CD14-positive monocyte (primary cell): ENCODE data around the gene PSMD5. TPM values are rescaled to one million over a fixed set of nuclear protein-coding genes. Genes with fewer than 3 reads are reported as not detected.

Source experiments
- DNase-seq, 3 donors: peaks; one replicate each; pipeline ENCODE4 v3.0.0-alpha.2; 2011 to 2022
- H2AFZ ChIP-seq: 2 replicates; pipeline ENCODE4 v1.6.0; 2012; ENCODE audit warnings: mild to moderate bottlenecking, low read depth, low read length, inconsistent platforms; ENCODE audit not compliant: insufficient read depth, poor library complexity, severe bottlenecking
- H3K27ac ChIP-seq, 2 donors: 1 replicate in 1 of 2; 2 replicates in 1 of 2; pipeline ENCODE4 v1.5.1; 2012 to 2013; ENCODE audit warnings: low read length in 2 of 2, control low read depth in 1 of 2, inconsistent platforms in 1 of 2, low read depth in 1 of 2, mild to moderate bottlenecking in 1 of 2
- H3K27me3 ChIP-seq, 2 donors: one replicate each; pipeline versions ENCODE4 v1.6.0 to v1.6.1; 2011 to 2013; ENCODE audit warnings: low read length in 2 of 2; ENCODE audit not compliant: control insufficient read depth in 2 of 2, insufficient read depth in 2 of 2
- H3K36me3 ChIP-seq, 2 donors: replicated peaks in 1 of 2; 1 replicate in 1 of 2; 2 replicates in 1 of 2; pipeline versions ENCODE4 v1.5.1 to v1.6.1; 2012 to 2013; ENCODE audit warnings: low read length in 2 of 2, control low read depth in 1 of 2, inconsistent platforms in 1 of 2, mild to moderate bottlenecking in 1 of 2; ENCODE audit not compliant: insufficient read depth in 2 of 2, control insufficient read depth in 1 of 2
- H3K4me1 ChIP-seq, 2 donors: 1 replicate in 1 of 2; 2 replicates in 1 of 2; pipeline versions ENCODE4 v1.5.1 to v1.6.1; 2012 to 2013; ENCODE audit warnings: low read length in 2 of 2, control low read depth in 1 of 2, inconsistent platforms in 1 of 2, mild to moderate bottlenecking in 1 of 2, moderate library complexity in 1 of 2; ENCODE audit not compliant: insufficient read depth in 2 of 2, control insufficient read depth in 1 of 2
- H3K4me2 ChIP-seq: replicated peaks from 2 replicates; pipeline ENCODE3; 2012; ENCODE audit warnings: low read length, moderate library complexity, mild to moderate bottlenecking; ENCODE audit not compliant: poor library complexity, severe bottlenecking; ENCODE audit errors: extremely low read depth
- H3K4me3 ChIP-seq, 3 experiments: fragments of 200-600 bp in 1 of 3; sonication (generic) in 1 of 3; replicated peaks in 1 of 3; 1 replicate in 2 of 3; 2 replicates in 1 of 3; pipeline ENCODE4 v1.5.1; 2011 to 2013; ENCODE audit warnings: low read length in 3 of 3, mild to moderate bottlenecking in 3 of 3, control low read depth in 2 of 3, low read depth in 2 of 3, inconsistent platforms in 1 of 3, moderate library complexity in 1 of 3
- H3K79me2 ChIP-seq: 2 replicates; pipeline ENCODE4 v1.6.0; 2012; ENCODE audit warnings: mild to moderate bottlenecking, control low read depth, inconsistent platforms, low read length, moderate library complexity; ENCODE audit not compliant: insufficient read depth
- H3K9ac ChIP-seq: 2 replicates; pipeline ENCODE4 v1.6.0; 2017; ENCODE audit warnings: low read length, mild to moderate bottlenecking; ENCODE audit not compliant: insufficient read depth, poor library complexity, severe bottlenecking
- H3K9me3 ChIP-seq, 2 donors: replicated peaks in 1 of 2; 1 replicate in 1 of 2; 2 replicates in 1 of 2; pipeline versions ENCODE4 v1.5.1 to v1.6.1; 2012 to 2013; ENCODE audit warnings: low read length in 2 of 2, control low read depth in 1 of 2; ENCODE audit not compliant: control insufficient read depth in 1 of 2, insufficient read depth in 1 of 2
- H4K20me1 ChIP-seq: 2 replicates; pipeline ENCODE4 v1.6.0; 2012; ENCODE audit warnings: mild to moderate bottlenecking, low read length, control low read depth, moderate library complexity; ENCODE audit not compliant: insufficient read depth
- H3K27ac Mint-ChIP-seq, 7 donors: one replicate each; pipeline ENCODE4 v1.8.0; 2020; ENCODE audit warnings: mild to moderate bottlenecking in 7 of 7, mixed read lengths in 7 of 7, moderate library complexity in 6 of 7, inconsistent platforms in 2 of 7
- H3K27me3 Mint-ChIP-seq, 3 donors: one replicate each; pipeline ENCODE4 v1.8.0; 2021 to 2022; ENCODE audit warnings: low read depth in 3 of 3, mild to moderate bottlenecking in 3 of 3, mixed read lengths in 3 of 3, moderate library complexity in 3 of 3, inconsistent platforms in 1 of 3
- H3K36me3 Mint-ChIP-seq, 2 donors: one replicate each; pipeline ENCODE4 v1.8.0; 2020; ENCODE audit warnings: mixed read lengths in 2 of 2, inconsistent platforms in 1 of 2, mild to moderate bottlenecking in 1 of 2
- H3K4me1 Mint-ChIP-seq: one replicate; pipeline ENCODE4 v1.8.0; 2020; ENCODE audit warnings: mild to moderate bottlenecking, mixed read lengths
- H3K4me3 Mint-ChIP-seq, 2 donors: one replicate each; pipeline ENCODE4 v1.8.0; 2020; ENCODE audit warnings: mild to moderate bottlenecking in 2 of 2, mixed read lengths in 2 of 2, moderate library complexity in 1 of 2
- H3K9me3 Mint-ChIP-seq, 7 donors: one replicate each; pipeline ENCODE4 v1.8.0; 2020 to 2022; ENCODE audit warnings: mixed read lengths in 7 of 7, mild to moderate bottlenecking in 6 of 7, moderate library complexity in 6 of 7, inconsistent platforms in 2 of 7
- CTCF ChIP-seq: fragments of 200-600 bp; IDR thresholded peaks from one replicate; pipeline ENCODE4 v1.8.0; 2022; ENCODE audit warnings: antibody characterized with exemption, mild to moderate bottlenecking
- WGBS: methylation state at CpG from one replicate; pipeline ENCODE4 v1.1.5; 2013; ENCODE audit warnings: missing lambda C conversion rate; ENCODE audit not compliant: insufficient coverage; 5-methylcytosine and 5-hydroxymethylcytosine counted together
- intact Hi-C, 2 donors: fragments of 100-400 bp; cut with micrococcal nuclease; formaldehyde crosslinking; loops; one replicate each; pipeline versions ENCODE4 v1.15.0 to v1.15.1; 2023
- polyA plus RNA-seq, 3 donors: library from polyadenylated mRNA; depleted of rRNA in 1 of 3; unstranded in 2 of 3; stranded (reverse) in 1 of 3; fragments of 300-500 nt in 2 of 3; fragments of >200 nt in 1 of 3; fragmentation: Illumina TruSeq in 2 of 3; gene quantifications; 1 replicate in 2 of 3; 2 replicates in 1 of 3; pipeline ENCODE4 v1.2.3, GENCODE V29; 2012 to 2021

Gene PSMD5
- polyA plus RNA-seq, 3 donors: 10.0 to 20.9 (median 10.7) TPM

DNA sequence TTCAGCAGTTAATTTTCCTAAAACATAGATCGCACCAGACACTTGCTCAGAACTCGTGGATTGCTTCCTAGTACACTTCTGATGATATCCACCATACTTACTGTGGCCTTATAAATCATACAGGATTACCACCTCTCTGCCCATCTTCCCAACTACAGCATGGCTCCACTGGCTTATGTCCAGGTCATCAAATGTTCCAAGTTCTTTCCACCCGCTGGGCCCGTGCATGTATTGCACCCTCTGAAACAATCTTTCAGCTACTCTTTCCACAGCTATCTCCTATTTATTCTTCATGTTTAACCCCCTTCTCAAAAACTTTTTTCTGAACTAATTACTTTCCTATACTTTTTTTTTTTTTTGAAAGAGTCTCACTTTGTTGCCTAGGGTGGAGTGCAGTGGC lies 68.0 kb downstream of the PSMD5 start:
- Mint-ChIP-seq H3K9me3 (peaks cover 0 to 2% (median 0%) of the 10 kb centered on the region in 7 donors), H3K4me1 (peaks cover 12% of the 10 kb centered on the region), H3K27ac (peak overlapping the region in 5 of 7 donors; percentile 9 to 78 (median 39)), H3K27me3 (no peaks in the 10 kb centered on the region), H3K4me3 (no peak overlapping the region), H3K36me3 (peaks cover 69 to 96% of the 10 kb centered on the region in 2 donors)
- no peaks in the 10 kb centered on the region for H3K9me3 ChIP-seq
- peaks cover 9 to 13% of the 10 kb centered on the region in 2 donors for H3K4me1 ChIP-seq
- H4K20me1 ChIP-seq: peaks cover 15% of the 10 kb centered on the region
- no peak overlapping the region for H3K4me2 ChIP-seq
- 100% methylated on average over 4 of the region's 4 CpGs for WGBS
- H3K27ac ChIP-seq: no peak overlapping the region
- no peaks in the 10 kb centered on the region for H3K27me3 ChIP-seq
- no peak overlapping the region for H2AFZ ChIP-seq
- intact Hi-C loops: no loop called here
- DNase-seq: no peak
- no peak overlapping the region for H3K9ac ChIP-seq
- H3K4me3 ChIP-seq: no peak overlapping the region
- peak; percentile 9 for TF ChIP-seq CTCF
- peaks cover 17% of the 10 kb centered on the region for H3K79me2 ChIP-seq
- H3K36me3 ChIP-seq: peaks cover 65 to 98% of the 10 kb centered on the region in 2 donors

DNA sequence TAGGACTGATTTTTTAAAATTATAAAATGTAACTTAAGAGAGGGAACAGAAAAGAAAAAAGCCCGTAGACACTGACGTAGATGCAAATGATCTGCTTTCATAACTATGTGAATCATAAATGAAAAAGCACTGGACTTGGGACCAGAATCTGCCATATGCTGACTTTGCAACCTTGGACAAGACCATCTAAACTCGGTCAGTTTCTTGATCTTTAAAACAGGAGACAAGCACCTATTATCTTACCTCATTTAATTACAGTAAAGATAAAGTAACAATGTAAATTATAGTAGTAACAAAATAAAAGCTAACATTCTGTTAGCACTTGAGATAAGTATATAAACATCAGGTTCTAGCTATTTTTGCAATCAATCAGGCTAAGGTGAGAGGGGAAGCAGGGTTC lies 69.5 kb downstream of the PSMD5 start:
- Mint-ChIP-seq H3K4me1 (peaks cover 12% of the 10 kb centered on the region), H3K27me3 (no peaks in the 10 kb centered on the region), H3K36me3 (peaks cover 76 to 96% of the 10 kb centered on the region in 2 donors), H3K4me3 (no peak overlapping the region), H3K27ac (no peak overlapping the region), H3K9me3 (peaks cover 0 to 2% (median 0%) of the 10 kb centered on the region in 7 donors)
- Histone ChIP-seq H3K4me3 (no peak overlapping the region), H3K9ac (no peak overlapping the region), H3K27me3 (no peaks in the 10 kb centered on the region), H3K79me2 (peaks cover 4% of the 10 kb centered on the region), H3K4me2 (no peak overlapping the region), H3K9me3 (no peaks in the 10 kb centered on the region), H3K27ac (no peak overlapping the region), H2AFZ (no peak overlapping the region), H3K36me3 (peaks cover 71 to 98% of the 10 kb centered on the region in 2 donors), H4K20me1 (peaks cover 5% of the 10 kb centered on the region), H3K4me1 (peaks cover 9 to 13% of the 10 kb centered on the region in 2 donors)
- TF ChIP-seq CTCF: no peak
- 100% methylated on average over 2 of the region's 3 CpGs for WGBS
- intact Hi-C loops: no loop called here
- no peak for DNase-seq
